ENCODE measurements around the gene TUT1.

- TF ChIP-seq POLR2A (IDR thresholded peaks at IDR 0.05; ENCODE audit: low read depth, low read length), result no peak
- TF ChIP-seq CTCF (conservative IDR thresholded peaks at IDR 0.05; ENCODE audit: low read depth, low read length), result no peak
- TF ChIP-seq CEBPB (IDR thresholded peaks at IDR 0.05; ENCODE audit: low read depth, low read length), result no peak
- no peak for TF ChIP-seq RAD21 (IDR thresholded peaks at IDR 0.05; ENCODE audit: low read length)
- no peak for TF ChIP-seq RFX5 (IDR thresholded peaks at IDR 0.05; ENCODE audit: low read depth, low read length)
- no peak for TF ChIP-seq USF2 (IDR thresholded peaks at IDR 0.05; ENCODE audit: low read depth, low read length)
- TF ChIP-seq SMC3 (IDR thresholded peaks at IDR 0.05; ENCODE audit: low read depth, low read length), result no peak
- no peak for TF ChIP-seq RCOR1 (IDR thresholded peaks at IDR 0.05; ENCODE audit: insufficient replicate concordance, low read length)
Measured at GRCh38 chr11:62543680-62544444, 47.5 kb downstream of the TUT1 start.
